Natural killer cell treated with Interleukin-12 subunit alpha and Interleukin-12 subunit beta and Interleukin-15 and Interleukin-18, amount 100 ng/mL, for 72 hours (primary cell): ENCODE data around the gene SLC10A7. TPM values are rescaled to one million over a fixed set of nuclear protein-coding genes. Genes with fewer than 3 reads are reported as not detected.

Experiments
- total RNA-seq, 2 donors: library from RNA; stranded (reverse); gene quantifications; one replicate each; pipeline ENCODE4 v1.2.3, GENCODE V29; 2022

Gene SLC10A7
- total RNA-seq, 2 donors from 2014 or later: 31.1 to 33.9 TPM

Other genes starting within 250 kb of the SLC10A7 start
- not detected for gene POU4F2, start 117.0 kb upstream of the SLC10A7 start, total RNA-seq